ENCODE measurements around the gene SAMHD1.

SAMHD1 gene

GRCh38 chr20:36929290-36929689 is 22.2 kb downstream of the SAMHD1 start:
- TF ChIP-seq CTCF (IDR thresholded peaks at IDR 0.05; ENCODE audit: low read depth, low read length) (no peak), MYC (IDR thresholded peaks at IDR 0.05; ENCODE audit: low read depth, low read length) (no peak), MAX (IDR thresholded peaks at IDR 0.05; ENCODE audit: low read depth, low read length) (no peak), POLR2A (IDR thresholded peaks at IDR 0.05; ENCODE audit: extremely low read depth, insufficient read length) (no peak)
- no peak overlapping the region for H3K4me3 ChIP-seq (ENCODE audit: low read depth, low read length)
- no peak for DNase-seq (ENCODE audit: low read depth)

GRCh38 chr20:36927704-36928103 is 23.8 kb downstream of the SAMHD1 start:
- H3K4me3 ChIP-seq (ENCODE audit: low read depth, low read length) = no peak overlapping the region
- DNase-seq (ENCODE audit: low read depth) = no peak
- TF ChIP-seq MYC (IDR thresholded peaks at IDR 0.05; ENCODE audit: low read depth, low read length) (no peak), CTCF (IDR thresholded peaks at IDR 0.05; ENCODE audit: low read depth, low read length) (no peak), MAX (IDR thresholded peaks at IDR 0.05; ENCODE audit: low read depth, low read length) (no peak), POLR2A (IDR thresholded peaks at IDR 0.05; ENCODE audit: extremely low read depth, insufficient read length) (no peak)

GRCh38 chr20:36926653-36927200 is 24.8 kb downstream of the SAMHD1 start:
- DNase-seq (ENCODE audit: low read depth) = no peak
- H3K4me3 ChIP-seq (ENCODE audit: low read depth, low read length) = no peak overlapping the region
- TF ChIP-seq POLR2A (IDR thresholded peaks at IDR 0.05; ENCODE audit: extremely low read depth, insufficient read length) = no peak
- no peak for TF ChIP-seq MYC (IDR thresholded peaks at IDR 0.05; ENCODE audit: low read depth, low read length)
- TF ChIP-seq CTCF (IDR thresholded peaks at IDR 0.05; ENCODE audit: low read depth, low read length) = no peak
- TF ChIP-seq MAX (IDR thresholded peaks at IDR 0.05; ENCODE audit: low read depth, low read length) = no peak

- no peak overlapping the region for H3K4me3 ChIP-seq (ENCODE audit: low read depth, low read length)
- TF ChIP-seq MAX (IDR thresholded peaks at IDR 0.05; ENCODE audit: low read depth, low read length) (no peak), CTCF (IDR thresholded peaks at IDR 0.05; ENCODE audit: low read depth, low read length) (no peak), MYC (IDR thresholded peaks at IDR 0.05; ENCODE audit: low read depth, low read length) (no peak), POLR2A (IDR thresholded peaks at IDR 0.05; ENCODE audit: extremely low read depth, insufficient read length) (no peak)
- DNase-seq (ENCODE audit: low read depth) = no peak
Observed at GRCh38 chr20:36925234-36925633, 26.3 kb downstream of the SAMHD1 start.

- TF ChIP-seq MYC (IDR thresholded peaks at IDR 0.05; ENCODE audit: low read depth, low read length) = no peak
- no peak for TF ChIP-seq POLR2A (IDR thresholded peaks at IDR 0.05; ENCODE audit: extremely low read depth, insufficient read length)
- TF ChIP-seq MAX (IDR thresholded peaks at IDR 0.05; ENCODE audit: low read depth, low read length) = no peak
- no peak for TF ChIP-seq CTCF (IDR thresholded peaks at IDR 0.05; ENCODE audit: low read depth, low read length)
Observed at GRCh38 chr20:36924167-36925045, 27.1 kb downstream of the SAMHD1 start.

More at GRCh38 chr20:36924167-36925045, 27.1 kb downstream of the SAMHD1 start:
- no peak overlapping the region for H3K4me3 ChIP-seq (ENCODE audit: low read depth, low read length)
- no peak for DNase-seq (ENCODE audit: low read depth)

Data from NB4 (cell line).